HepG2 (cell line): ENCODE measurements around the gene FRMD4A. TPM values are rescaled to one million over a fixed set of nuclear protein-coding genes. Genes with fewer than 3 reads are reported as not detected.

ENCODE experiments used
- ATAC-seq: fragments of 200-7000 bp; cut with Tn5 transposase; 3 replicates; pipeline ENCODE4 v1.9.1; 2020; ENCODE audit warnings: mild to moderate bottlenecking, moderate library complexity
- BruUV-seq: library from RNA; stranded (reverse); fragments of 400-500 nt; replicated peaks from 2 replicates; lab custom pipeline; 2021; lab: Mats Ljungman, UMichigan
- CTCF ChIA-PET: fragments of 300-600 bp; formaldehyde crosslinking; extraction: SDS; loops from one replicate; lab custom pipeline; 2021; ENCODE audit warnings: low total read pairs, inconsistent platforms, low intra/inter-chr PET ratio; lab: Yijun Ruan, JAX
- POLR2A ChIA-PET: fragments of 350-600 bp; sonication (Branson Sonifier 250); formaldehyde crosslinking; loops from one replicate; lab custom pipeline; 2020; ENCODE audit warnings: antibody characterized with exemption, inconsistent platforms; lab: Yijun Ruan, JAX
- DNase-seq: peaks from one replicate; pipeline ENCODE4 v3.0.0-alpha.2; 2015; ENCODE audit warnings: low spot score
- FAIRE-seq: peaks from 3 replicates; lab custom pipeline; 2011; peaks lifted over from hg19 to GRCh38; lab: Jason Lieb, UNC
- H2AFZ ChIP-seq: one replicate; pipeline ENCODE4 v1.6.1; 2011; ENCODE audit warnings: low read length, inconsistent platforms
- H3K27ac ChIP-seq: fragments of 300-600 bp; 3 replicates; pipeline ENCODE4 v1.8.0; 2011; ENCODE audit warnings: mixed run types, mild to moderate bottlenecking, mixed read lengths, low read length, inconsistent platforms; ENCODE audit not compliant: insufficient read depth; ENCODE audit errors: extremely low read length
- H3K27me3 ChIP-seq, 2 experiments: fragments of 200-600 bp in 1 of 2; 2 replicates in 1 of 2; 3 replicates in 1 of 2; pipeline versions ENCODE4 v1.6.0 to v1.8.0; 2011; ENCODE audit warnings: low read length in 2 of 2, mild to moderate bottlenecking in 2 of 2, moderate library complexity in 2 of 2, inconsistent platforms in 1 of 2; ENCODE audit not compliant: insufficient read depth in 2 of 2, control insufficient read depth in 1 of 2
- H3K36me3 ChIP-seq, 2 experiments: fragments of 200-600 bp in 1 of 2; replicated peaks in 1 of 2; 2 replicates in 1 of 2; 3 replicates in 1 of 2; pipeline versions ENCODE4 v1.5.1 to v1.8.0; 2011; ENCODE audit warnings: low read length in 2 of 2, inconsistent platforms in 1 of 2; ENCODE audit not compliant: insufficient read depth in 2 of 2, control insufficient read depth in 1 of 2
- H3K4me1 ChIP-seq: 2 replicates; pipeline ENCODE4 v1.5.1; 2012; ENCODE audit warnings: low read length, inconsistent platforms; ENCODE audit not compliant: insufficient read depth
- H3K4me2 ChIP-seq: 2 replicates; pipeline ENCODE4 v1.6.0; 2011; ENCODE audit warnings: low read depth, low read length, inconsistent platforms
- H3K4me3 ChIP-seq, 3 experiments: fragments of 200-600 bp in 1 of 3; sonication (generic), shearing (Covaris generic) in 1 of 3; replicated peaks in 1 of 3; 2 replicates each; pipeline ENCODE4 v1.5.1; 2011 to 2016; ENCODE audit warnings: low read length in 3 of 3, inconsistent platforms in 2 of 3, low read depth in 2 of 3, mild to moderate bottlenecking in 2 of 3, control low read depth in 1 of 3, mixed read lengths in 1 of 3; ENCODE audit not compliant: insufficient read depth in 1 of 3
- H3K79me2 ChIP-seq: one replicate; pipeline ENCODE4 v1.6.1; 2011; ENCODE audit warnings: low read length, inconsistent platforms; ENCODE audit not compliant: insufficient read depth
- H3K9ac ChIP-seq: 2 replicates; pipeline ENCODE4 v1.6.0; 2011; ENCODE audit warnings: mild to moderate bottlenecking, low read depth, low read length, inconsistent platforms; ENCODE audit not compliant: insufficient read depth
- H3K9me3 ChIP-seq: 2 replicates; pipeline ENCODE4 v1.5.1; 2012; ENCODE audit warnings: mild to moderate bottlenecking, low read length
- H4K20me1 ChIP-seq: 2 replicates; pipeline ENCODE4 v1.6.0; 2011; ENCODE audit warnings: inconsistent platforms, mild to moderate bottlenecking, low read length, moderate library complexity; ENCODE audit not compliant: insufficient read depth
- ATF4 ChIP-seq, 2 experiments: fragments of 450-650 bp in 1 of 2; sonication (generic) in 1 of 2; formaldehyde crosslinking; IDR thresholded peaks; 2 replicates each; pipeline versions ENCODE4 v1.5.0 to v1.8.0; 2020 to 2022; ENCODE audit warnings: mild to moderate bottlenecking in 1 of 2, missing genetic modification reagents in 1 of 2
- ELF4 ChIP-seq: sonication (generic); formaldehyde crosslinking; IDR thresholded peaks from 2 replicates; pipeline ENCODE4 v1.5.0; 2020; ENCODE audit warnings: missing genetic modification reagents, mild to moderate bottlenecking, moderate library complexity, borderline replicate concordance
- FOXM1 ChIP-seq: sonication (generic); formaldehyde crosslinking; IDR thresholded peaks from 2 replicates; pipeline ENCODE4 v1.5.0; 2020; ENCODE audit warnings: missing genetic modification reagents
- GATAD1 ChIP-seq: IDR thresholded peaks from 2 replicates; pipeline ENCODE4 v1.6.1; 2016; ENCODE audit warnings: missing genetic modification reagents, missing compliant biosample characterization
- MLX ChIP-seq: IDR thresholded peaks from 2 replicates; pipeline ENCODE4 v1.6.1; 2016
- MTA3 ChIP-seq: sonication (generic); formaldehyde crosslinking; IDR thresholded peaks from 2 replicates; pipeline ENCODE4 v1.4.0; 2020; ENCODE audit warnings: missing genetic modification reagents
- NAIF1 ChIP-seq: sonication (generic); formaldehyde crosslinking; IDR thresholded peaks from 2 replicates; pipeline ENCODE4 v1.5.0; 2020; ENCODE audit warnings: mild to moderate bottlenecking, missing genetic modification reagents, borderline replicate concordance
- NFYC ChIP-seq: IDR thresholded peaks from 2 replicates; pipeline ENCODE4 v1.6.1; 2016; ENCODE audit warnings: missing genetic modification reagents, missing compliant biosample characterization
- ONECUT2 ChIP-seq: sonication (generic); formaldehyde crosslinking; IDR thresholded peaks from 2 replicates; pipeline ENCODE4 v1.4.0; 2020; ENCODE audit warnings: missing genetic modification reagents
- RBAK ChIP-seq: sonication (generic); formaldehyde crosslinking; IDR thresholded peaks from 2 replicates; pipeline ENCODE4 v1.5.1; 2020; ENCODE audit warnings: mild to moderate bottlenecking, missing genetic modification reagents
- TOPORS ChIP-seq: sonication (generic); formaldehyde crosslinking; IDR thresholded peaks from 2 replicates; pipeline ENCODE4 v1.8.0; 2023; ENCODE audit warnings: mild to moderate bottlenecking, missing genetic modification reagents
- ZNF263 ChIP-seq: sonication (generic); formaldehyde crosslinking; IDR thresholded peaks from 2 replicates; pipeline ENCODE4 v1.4.0; 2020; ENCODE audit warnings: missing genetic modification reagents
- ZNF280D ChIP-seq: sonication (generic); formaldehyde crosslinking; IDR thresholded peaks from 2 replicates; pipeline ENCODE4 v1.5.1; 2020; ENCODE audit warnings: mild to moderate bottlenecking, missing genetic modification reagents
- ZNF431 ChIP-seq: sonication (generic); formaldehyde crosslinking; IDR thresholded peaks from 2 replicates; pipeline ENCODE4 v1.9.0; 2022; ENCODE audit warnings: missing genetic modification reagents, low read depth, mild to moderate bottlenecking, borderline replicate concordance
- ZNF510 ChIP-seq: sonication (generic); formaldehyde crosslinking; IDR thresholded peaks from 2 replicates; pipeline ENCODE4 v1.4.0; 2020; ENCODE audit warnings: low read depth, mild to moderate bottlenecking, missing genetic modification reagents
- ZNF710 ChIP-seq: sonication (generic); formaldehyde crosslinking; IDR thresholded peaks from 2 replicates; pipeline ENCODE4 v1.5.0; 2020; ENCODE audit warnings: mild to moderate bottlenecking, missing genetic modification reagents, borderline replicate concordance
- WGBS: methylation state at CpG from one replicate; pipeline ENCODE4 v1.1.6; 2017; ENCODE audit warnings: low lambda C conversion rate; 5-methylcytosine and 5-hydroxymethylcytosine counted together
- in situ Hi-C: cut with HindIII; loops from 2 replicates; pipeline ENCODE4 v1.10.0; 2017; ENCODE audit warnings: low pct_unique_long_range_greater_than_20kb; ENCODE audit not compliant: extremely low pct_ligation_motif_present
- intact Hi-C: fragments of 100-400 bp; cut with micrococcal nuclease; formaldehyde crosslinking; loops from one replicate; pipeline ENCODE4 v1.10.0; 2022; ENCODE audit not compliant: unreplicated experiment
- polyA plus RNA-seq, 8 experiments: library from polyadenylated mRNA; depleted of rRNA in 3 of 8; stranded (reverse) in 7 of 8; unstranded in 1 of 8; fragments of >200 nt; fragmentation: Illumina TruSeq in 4 of 8; extraction: Trizol in 4 of 8; gene quantifications; 2 replicates each; pipeline versions ENCODE4 v1.2.1 to v1.2.3, GENCODE V29; 2011 to 2016; ENCODE audit warnings: low read depth in 4 of 8, missing spikeins in 1 of 8, mixed read lengths in 1 of 8; ENCODE audit not compliant: insufficient read depth in 1 of 8
- total RNA-seq, 5 experiments: library from RNA; depleted of rRNA; stranded (reverse); fragments of >200 nt; fragmentation: Illumina TruSeq; extraction: Trizol; gene quantifications; 2 replicates each; pipeline ENCODE4 v1.2.3, GENCODE V29; 2016; ENCODE audit warnings: low read depth in 1 of 5

Gene FRMD4A
- total and polyA plus RNA-seq, 2 of the 13 experiments (the other 11 are each of a cell fraction or from before 2014, with no cell fraction given): 0.09 to 0.26 TPM

- BruUV-seq: no TSS peak
- Histone ChIP-seq H3K4me1 (no peaks in the 10 kb centered on the region), H3K27ac (no peak overlapping the region), H3K4me3 (no peak overlapping the region)
- ATAC-seq (no peak), DNase-seq (no peak)
- no peak for TF ChIP-seq ZNF510 (CRISPR knock-in tag)
- TF ChIP-seq ATF4 (CRISPR knock-in tag; IDR thresholded peaks at IDR 0.05): no peak
- no peak for TF ChIP-seq ZNF280D
- TF ChIP-seq ZNF710 (CRISPR knock-in tag): no peak
- no peak for TF ChIP-seq MTA3 (CRISPR knock-in tag)
- no peak for TF ChIP-seq GATAD1
- no peak for TF ChIP-seq ZNF431 (CRISPR knock-in tag)
- TF ChIP-seq NFYC (CRISPR knock-in tag): no peak
- TF ChIP-seq TOPORS (CRISPR knock-in tag): no peak
- no peak for TF ChIP-seq ZNF263
- no peak for TF ChIP-seq RBAK (CRISPR knock-in tag)
- no peak for TF ChIP-seq ELF4 (CRISPR knock-in tag)
- no peak for TF ChIP-seq FOXM1 (CRISPR knock-in tag)
- TF ChIP-seq MLX: no peak
- no peak for TF ChIP-seq NAIF1 (CRISPR knock-in tag)
- no peak for TF ChIP-seq ONECUT2
- TF ChIP-seq, all 625 proteins: peak for 0
- intact Hi-C loops: no loop called here
- ChIA-PET CTCF (no interaction called here), POLR2A (no interaction called here)
- Histone ChIP-seq H3K36me3 (no peaks in the 10 kb centered on the region), H2AFZ (no peak overlapping the region), H3K9me3 (no peaks in the 10 kb centered on the region), H3K79me2 (no peaks in the 10 kb centered on the region), H3K27me3 (no peaks in the 10 kb centered on the region; a peak in 2 of 5 replicates), H3K9ac (no peak overlapping the region), H3K4me2 (no peak overlapping the region), H4K20me1 (no peaks in the 10 kb centered on the region)
- FAIRE-seq: no peak
- 0% methylated on average over 4 of the region's 4 CpGs for WGBS
- in situ Hi-C loops: no loop called here
These were observed 19.3 kb upstream of the FRMD4A start for GRCh38 chr10:14350006-14350405.
